Breast epithelium (tissue), 3 donors: ENCODE results near the gene CT45A7.
"Not testable (repeated sequence)": the region's sequence is repeated elsewhere in the genome, so short reads cannot be mapped to it uniquely, and the experiment has no call there.

Experiments used
- CTCF ChIP-seq, 3 donors: fragments of 450-650 bp; IDR thresholded peaks; one replicate each; pipeline ENCODE4 v1.5.1; 2016 to 2017; ENCODE audit warnings: antibody characterized with exemption in 3 of 3, mild to moderate bottlenecking in 3 of 3, moderate library complexity in 3 of 3
- POLR2A ChIP-seq: fragments of 450-650 bp; IDR thresholded peaks from one replicate; pipeline ENCODE4 v1.6.1; 2016; ENCODE audit warnings: antibody characterized with exemption, mild to moderate bottlenecking, moderate library complexity
- POLR2AphosphoS5 ChIP-seq, 3 donors: sonication (generic); formaldehyde crosslinking; IDR thresholded peaks; one replicate each; pipeline ENCODE4 v1.6.1; 2017; ENCODE audit warnings: antibody characterized with exemption in 3 of 3

GRCh38 chrX:135854438-135854837 lies 17.4 kb upstream of the CT45A7 start, which contains the start of gene CT45A8:
- not testable (repeated sequence) for TF ChIP-seq POLR2A; CTCF (IDR thresholded peaks at IDR 0.05); POLR2AphosphoS5 (IDR thresholded peaks at IDR 0.05)
